A673 (cell line): ENCODE data around the gene CREB3L1.

Source experiments
- CTCF ChIP-seq: fragments of 300-800, 200-600 bp; sonication (generic); conservative IDR thresholded peaks from 2 replicates; pipeline ENCODE4 v1.5.1; 2017; ENCODE audit warnings: low read depth, mild to moderate bottlenecking, antibody characterized with exemption, low read length, moderate library complexity, mixed read lengths
- EZH2 ChIP-seq: fragments of 200-600 bp; sonication (generic); IDR thresholded peaks from 2 replicates; pipeline ENCODE4 v1.6.1; 2017; ENCODE audit warnings: borderline replicate concordance, low read depth, mild to moderate bottlenecking, mixed read lengths, antibody characterized with exemption, low read length; ENCODE audit not compliant: poor library complexity, severe bottlenecking

DNA sequence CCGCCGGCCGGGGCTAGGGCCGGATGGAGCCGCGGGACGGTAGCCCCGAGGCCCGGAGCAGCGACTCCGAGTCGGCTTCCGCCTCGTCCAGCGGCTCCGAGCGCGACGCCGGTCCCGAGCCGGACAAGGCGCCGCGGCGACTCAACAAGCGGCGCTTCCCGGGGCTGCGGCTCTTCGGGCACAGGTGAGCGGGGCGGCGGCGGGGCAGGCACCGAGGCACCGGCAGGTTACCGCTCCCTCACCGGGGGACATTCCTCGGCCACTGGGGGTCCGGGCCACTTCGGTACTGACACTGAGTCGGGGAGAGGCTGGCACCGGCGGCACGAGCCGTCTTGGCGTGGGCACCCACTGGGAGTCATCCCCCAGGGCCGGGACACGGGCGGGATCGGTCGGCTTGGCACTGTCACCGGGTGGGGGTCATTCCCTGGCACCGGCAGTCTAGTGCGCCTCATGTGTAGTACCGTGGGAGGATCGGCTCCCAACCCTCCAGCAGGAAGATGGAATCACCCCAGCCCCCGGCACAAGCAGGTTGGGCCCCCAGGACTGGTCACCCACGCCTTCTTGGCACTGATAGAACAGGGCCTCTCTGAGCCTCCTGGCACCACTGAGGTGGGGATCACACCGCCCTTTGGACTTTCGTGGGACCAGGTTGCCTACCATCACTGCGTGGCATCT is 70.3 kb downstream of the CREB3L1 start:
- TF ChIP-seq EZH2 (no peak), CTCF (no peak)
